ENCODE measurements around the gene HOXA10.

Gene HOXA10

GRCh38 chr7:27182861-27183681 is 9.0 kb upstream of the HOXA10 start:
- peak overlapping the region; percentile 12; the same call in 1 of the 2 replicates for H3K4me3 ChIP-seq (ENCODE audit: low read length)
- TF ChIP-seq ZNF274 (IDR thresholded peaks at IDR 0.05; ENCODE audit: low read depth, low read length), result no peak

GRCh38 chr7:27182285-27182841 is 8.2 kb upstream of the HOXA10 start:
- TF ChIP-seq ZNF274 (IDR thresholded peaks at IDR 0.05; ENCODE audit: low read depth, low read length), result no peak
- H3K4me3 ChIP-seq (ENCODE audit: low read length), result no peak overlapping the region

DNA sequence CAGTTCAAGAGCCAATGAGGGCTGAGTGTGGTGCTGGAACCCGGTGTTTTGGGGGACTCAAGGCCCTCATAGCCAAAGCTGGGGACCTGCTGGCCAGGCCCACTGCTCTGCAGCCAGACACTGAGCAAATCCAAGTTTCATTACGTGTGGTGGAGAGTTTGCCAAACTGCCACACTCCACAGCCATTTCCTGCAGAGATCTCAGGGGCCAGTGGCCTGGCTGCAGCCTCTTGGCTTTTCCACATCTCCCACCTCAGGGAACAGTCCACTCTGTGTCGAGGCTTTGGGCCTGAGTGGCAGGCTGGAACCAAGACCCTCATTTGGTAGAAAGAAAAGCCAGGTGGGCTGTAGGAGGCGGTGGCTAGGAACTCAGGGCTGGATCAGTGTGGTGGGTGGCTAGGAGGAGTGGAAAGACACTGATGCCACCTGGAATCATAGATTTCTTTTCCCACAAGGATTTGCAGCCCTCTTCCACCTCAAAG is 7.7 kb upstream of the HOXA10 start:
- no peak for TF ChIP-seq ZNF274 (IDR thresholded peaks at IDR 0.05; ENCODE audit: low read depth, low read length)
- H3K4me3 ChIP-seq (ENCODE audit: low read length), result no peak overlapping the region

DNA sequence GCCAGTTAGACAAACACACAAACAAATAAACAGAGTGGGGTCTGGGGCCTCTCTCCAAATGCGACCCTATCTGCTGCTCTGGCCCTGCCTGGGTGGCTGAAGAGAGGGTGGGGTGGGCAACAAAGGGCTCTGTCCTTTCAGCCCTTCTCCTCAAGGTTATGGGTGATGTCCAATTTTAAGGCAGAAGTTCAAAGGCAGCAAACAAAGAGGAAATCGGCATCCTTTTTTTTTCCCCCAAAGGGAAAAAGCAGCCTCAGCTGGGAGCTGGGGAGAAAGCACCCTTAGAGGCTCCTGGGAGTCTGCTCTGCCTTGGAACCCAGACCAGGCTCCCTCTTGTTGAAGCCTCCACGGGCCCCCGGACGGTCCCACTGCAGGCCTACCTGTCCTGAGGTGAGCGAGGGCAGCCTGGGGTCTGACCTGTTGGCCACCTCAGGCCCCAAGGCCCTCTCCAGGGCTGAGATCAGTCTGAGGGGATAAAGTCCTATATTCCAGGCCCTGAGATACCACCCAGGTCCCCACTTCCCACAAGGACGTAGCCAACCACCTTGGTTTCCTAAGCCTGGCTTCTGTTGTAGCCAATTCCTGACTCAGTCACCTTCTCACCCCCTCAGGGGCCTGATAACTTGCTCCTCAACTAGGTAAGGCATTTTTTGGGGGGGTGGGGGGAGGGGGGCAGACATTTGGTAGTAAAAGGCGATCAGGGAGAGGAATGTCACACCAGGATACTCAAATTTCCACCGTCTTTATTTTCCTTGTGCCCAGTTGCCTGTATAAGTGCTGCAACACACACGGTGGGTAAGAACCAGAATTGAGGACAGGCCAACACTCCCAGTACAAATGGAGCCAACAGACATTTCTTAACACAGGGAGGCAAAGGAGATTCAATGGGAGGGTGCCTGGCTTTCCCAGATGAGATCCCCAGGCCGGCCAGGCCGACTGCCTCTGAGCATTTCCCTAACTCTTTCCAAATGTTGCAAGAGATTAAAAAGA is 6.6 kb upstream of the HOXA10 start:
- no peak for TF ChIP-seq ZNF274 (IDR thresholded peaks at IDR 0.05; ENCODE audit: low read depth, low read length)
- no peak overlapping the region for H3K4me3 ChIP-seq (ENCODE audit: low read length)

DNA sequence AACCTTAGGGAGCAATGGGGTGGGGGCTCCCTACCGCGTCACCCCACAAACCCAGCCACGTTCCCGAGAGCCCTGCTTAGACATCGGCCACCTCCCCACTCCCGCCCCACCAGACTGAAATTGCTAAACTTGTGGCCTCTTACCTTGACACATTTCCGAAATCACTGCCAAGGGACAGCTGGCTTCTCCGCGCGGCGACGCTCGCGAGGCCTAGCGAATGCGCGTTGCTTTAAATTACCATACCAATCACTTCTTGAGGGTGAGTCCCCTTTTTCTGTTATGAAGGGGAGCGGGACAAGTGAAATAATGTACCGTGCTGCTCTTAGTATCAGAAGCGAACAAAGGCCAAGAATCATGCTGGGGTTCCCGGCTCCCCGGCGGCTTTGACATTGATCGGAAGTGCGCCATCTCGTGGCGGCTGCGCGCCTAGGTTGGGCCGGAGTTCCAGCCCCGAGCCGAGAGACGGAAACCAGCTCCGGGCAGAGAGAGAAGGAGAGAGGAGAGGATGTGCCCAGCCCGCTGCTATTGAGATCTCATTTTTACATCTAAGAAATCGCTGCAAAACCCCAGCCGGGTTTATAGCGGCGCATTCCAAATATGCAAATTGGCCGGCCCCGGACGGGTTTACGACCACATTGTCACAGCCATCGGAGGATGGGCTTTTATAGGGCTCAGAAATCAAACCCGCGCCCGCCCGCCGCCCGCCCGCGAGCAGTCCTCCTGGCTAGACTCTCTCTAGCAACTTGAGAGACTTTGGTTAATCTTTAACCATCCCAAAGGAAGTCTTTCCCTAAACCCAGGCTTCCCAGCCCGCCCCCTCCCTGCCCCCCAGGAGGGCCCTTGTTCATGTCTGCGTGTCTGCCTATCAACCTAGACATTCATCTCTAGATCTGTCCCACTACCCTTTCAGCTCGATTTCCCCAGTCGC is 5.6 kb upstream of the HOXA10 start:
- H3K4me3 ChIP-seq (ENCODE audit: low read length), result no peak overlapping the region; the same call in 1 of the 2 replicates
- TF ChIP-seq ZNF274 (IDR thresholded peaks at IDR 0.05; ENCODE audit: low read depth, low read length), result no peak

DNA sequence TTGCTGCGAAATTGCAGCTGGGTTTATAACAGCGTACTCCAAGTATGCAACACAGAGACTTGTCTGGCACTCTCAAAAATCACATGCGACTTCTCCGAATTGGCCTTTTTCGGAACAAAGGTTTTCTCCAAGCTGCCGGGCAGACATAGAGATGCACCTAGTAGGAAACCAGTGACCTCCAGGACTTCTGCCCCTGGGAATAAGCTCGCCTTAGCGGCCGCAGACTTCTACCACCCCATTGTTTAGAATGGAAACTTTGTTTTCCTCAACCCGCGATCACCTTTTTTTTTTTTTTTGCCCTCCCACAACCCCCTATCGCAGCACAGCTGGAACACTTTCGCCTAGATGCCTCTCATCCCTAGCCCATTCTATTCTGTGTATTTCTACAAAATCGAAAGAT is 4.9 kb upstream of the HOXA10 start:
- no peak for TF ChIP-seq ZNF274 (IDR thresholded peaks at IDR 0.05; ENCODE audit: low read depth, low read length)
- H3K4me3 ChIP-seq (ENCODE audit: low read length), result no peak overlapping the region; the same call in 1 of the 2 replicates

GRCh38 chr7:27178366-27178765 is 4.2 kb upstream of the HOXA10 start:
- no peak for TF ChIP-seq ZNF274 (IDR thresholded peaks at IDR 0.05; ENCODE audit: low read depth, low read length)
- no peak overlapping the region; the same call in 1 of the 2 replicates for H3K4me3 ChIP-seq (ENCODE audit: low read length)

DNA sequence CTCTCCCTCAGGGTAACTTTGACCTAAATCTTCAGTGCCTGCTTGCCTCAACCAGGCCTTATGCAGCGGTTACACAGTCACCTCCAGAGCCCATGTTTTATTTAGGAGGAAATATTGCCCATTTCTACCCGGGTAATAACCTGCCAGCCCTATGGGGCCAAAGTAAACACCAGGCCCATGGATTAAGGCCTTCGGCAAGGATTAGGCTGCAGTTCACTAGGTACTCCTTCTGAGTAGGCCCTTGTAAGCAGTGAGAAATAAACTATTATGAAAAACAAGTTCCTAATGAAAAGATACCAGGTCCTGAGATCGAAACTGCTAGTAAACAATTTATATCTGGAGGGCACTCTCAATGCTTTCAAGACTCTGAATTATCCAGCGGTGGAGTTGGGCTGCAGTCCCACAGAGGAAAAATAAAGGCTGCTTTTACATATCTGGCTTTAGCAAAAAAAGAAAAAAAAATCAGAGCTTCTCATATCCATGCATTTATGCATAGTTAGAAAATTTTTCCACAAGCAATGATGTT is 3.7 kb upstream of the HOXA10 start:
- TF ChIP-seq ZNF274 (IDR thresholded peaks at IDR 0.05; ENCODE audit: low read depth, low read length), result no peak
- H3K4me3 ChIP-seq (ENCODE audit: low read length), result no peak overlapping the region; the same call in 1 of the 2 replicates

GRCh38 chr7:27176962-27177794 is 3.1 kb upstream of the HOXA10 start:
- no peak for TF ChIP-seq ZNF274 (IDR thresholded peaks at IDR 0.05; ENCODE audit: low read depth, low read length)
- no peak overlapping the region for H3K4me3 ChIP-seq (ENCODE audit: low read length)

GRCh38 chr7:27176524-27176845 is 2.4 kb upstream of the HOXA10 start:
- no peak for TF ChIP-seq ZNF274 (IDR thresholded peaks at IDR 0.05; ENCODE audit: low read depth, low read length)
- H3K4me3 ChIP-seq (ENCODE audit: low read length), result no peak overlapping the region

DNA sequence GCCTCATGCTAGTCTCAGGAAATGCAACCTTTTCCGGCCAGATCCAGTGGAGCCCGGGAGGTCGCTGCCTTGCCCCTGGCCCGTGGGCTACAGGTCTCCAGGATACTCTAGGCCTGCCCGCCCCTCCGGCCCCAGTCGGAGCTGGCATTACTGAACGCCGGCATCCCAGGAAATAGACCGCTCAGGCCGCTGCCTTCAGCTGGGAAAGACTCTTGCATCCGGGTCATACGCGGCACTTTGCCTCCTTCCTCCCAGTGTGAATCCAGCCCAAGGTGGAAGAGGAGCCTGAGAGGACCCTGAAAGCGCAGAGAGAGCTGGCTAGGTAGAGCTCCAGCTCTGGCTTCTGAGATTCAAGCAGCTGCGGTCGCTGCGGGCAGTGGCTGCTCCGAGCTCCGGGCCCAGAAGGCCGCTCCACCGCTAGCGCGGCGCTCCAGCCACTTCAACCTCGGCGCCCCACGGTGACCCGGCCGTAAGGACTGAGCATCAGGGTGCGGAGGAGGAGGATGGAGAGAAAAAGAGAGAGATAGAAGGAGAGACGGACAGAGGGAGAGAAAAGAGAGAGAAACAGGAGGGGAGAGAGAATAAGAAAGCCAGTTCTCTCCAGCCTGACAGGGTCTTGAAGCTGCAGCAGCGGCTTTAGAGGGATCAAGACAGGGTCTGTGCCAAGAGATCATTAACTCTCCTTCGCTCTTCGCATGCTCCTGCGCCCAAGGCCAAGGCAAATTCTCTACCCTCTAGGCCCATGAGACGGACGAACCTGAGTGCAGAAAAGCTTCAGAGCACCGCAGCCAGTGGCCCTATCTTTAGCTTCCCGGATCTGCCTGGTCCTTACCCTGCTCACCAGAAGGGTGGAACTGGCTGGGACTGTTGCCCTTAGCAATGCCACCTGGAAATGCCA is 1.8 kb upstream of the HOXA10 start:
- H3K4me3 ChIP-seq (ENCODE audit: low read length), result no peak overlapping the region
- TF ChIP-seq ZNF274 (IDR thresholded peaks at IDR 0.05; ENCODE audit: low read depth, low read length), result no peak

Measured in GM08714 (cell line).